H1 (cell line): ENCODE measurements around the gene PTPN13.

Experiments used
- ATF3 ChIP-seq: IDR thresholded peaks from 2 replicates; pipeline ENCODE4 v1.6.1; 2011; ENCODE audit warnings: low read depth, mild to moderate bottlenecking, low read length; ENCODE audit not compliant: insufficient read depth
- CTCF ChIP-seq, 3 experiments: IDR thresholded peaks; 1 replicate in 2 of 3; 2 replicates in 1 of 3; pipeline versions ENCODE4 v1.5.1 to v1.6.1; 2011; ENCODE audit warnings: low read length in 3 of 3, mild to moderate bottlenecking in 3 of 3, inconsistent platforms in 2 of 3, low read depth in 1 of 3, moderate library complexity in 1 of 3; ENCODE audit not compliant: insufficient read depth in 1 of 3; ENCODE audit errors: control extremely low read depth in 1 of 3
- EP300 ChIP-seq, 2 experiments: IDR thresholded peaks; 1 replicate in 1 of 2; 2 replicates in 1 of 2; pipeline ENCODE4 v1.6.1; 2011 to 2012; ENCODE audit warnings: low read depth in 2 of 2, low read length in 2 of 2, mild to moderate bottlenecking in 2 of 2, borderline replicate concordance in 1 of 2, inconsistent platforms in 1 of 2, moderate library complexity in 1 of 2
- EZH2 ChIP-seq: fragments of 200-600 bp; sonication (generic); IDR thresholded peaks from 2 replicates; pipeline ENCODE4 v1.7.1; 2012; ENCODE audit warnings: low read depth, mild to moderate bottlenecking, moderate library complexity, low read length, inconsistent platforms; ENCODE audit not compliant: severe bottlenecking
- JUND ChIP-seq: IDR thresholded peaks from 2 replicates; pipeline ENCODE4 v1.6.1; 2011; ENCODE audit warnings: mild to moderate bottlenecking, improper control_type of control experiment, low read length
- PHF8 ChIP-seq: fragments of 200-600 bp; sonication (generic); conservative IDR thresholded peaks from 2 replicates; pipeline ENCODE4 v1.7.1; 2012; ENCODE audit warnings: low read depth, mild to moderate bottlenecking, inconsistent platforms, low read length, moderate library complexity
- POLR2A ChIP-seq, 2 experiments: IDR thresholded peaks; 1 replicate in 1 of 2; 2 replicates in 1 of 2; pipeline ENCODE4 v1.6.1; 2011; ENCODE audit warnings: low read depth in 2 of 2, low read length in 2 of 2, mild to moderate bottlenecking in 2 of 2; ENCODE audit errors: control extremely low read depth in 1 of 2
- RFX5 ChIP-seq: IDR thresholded peaks from 2 replicates; pipeline ENCODE4 v1.6.1; 2011; ENCODE audit warnings: low read depth, low read length, improper control_type of control experiment, borderline replicate concordance
- SUZ12 ChIP-seq: fragments of 200-600 bp; sonication (generic); IDR thresholded peaks from 2 replicates; pipeline ENCODE4 v1.6.1; 2012; ENCODE audit warnings: mild to moderate bottlenecking, inconsistent platforms, low read length, moderate library complexity, mixed read lengths
- TCF12 ChIP-seq: IDR thresholded peaks from 2 replicates; pipeline ENCODE4 v1.6.1; 2011; ENCODE audit warnings: low read depth, mild to moderate bottlenecking, low read length

GRCh38 chr4:86688026-86688425, 93.9 kb downstream of the PTPN13 start:
- TF ChIP-seq ATF3 (no peak), CTCF (IDR thresholded peaks at IDR 0.05; ENCODE audit: control extremely low read depth in 1 of 3, insufficient read depth in 1 of 3, low read depth in 1 of 3, low read length in 3 of 3) (no peak), PHF8 (no peak), TCF12 (no peak), JUND (no peak), RFX5 (no peak), EZH2 (no peak), SUZ12 (no peak), EP300 (IDR thresholded peaks at IDR 0.05; ENCODE audit: borderline replicate concordance in 1 of 2, low read depth in 2 of 2, low read length in 2 of 2) (no peak), POLR2A (IDR thresholded peaks at IDR 0.05; ENCODE audit: control extremely low read depth in 1 of 2, low read depth in 2 of 2, low read length in 2 of 2) (no peak)
